Measurements from ENCODE around the gene CTTNBP2NL. TPM values are rescaled to one million over a fixed set of nuclear protein-coding genes. Genes with fewer than 3 reads are reported as not detected.

The CTTNBP2NL gene
- total and polyA plus RNA-seq, 4 donors: 1.7 to 4.4 (median 3.0) TPM

- no peak for DNase-seq (ENCODE audit: low spot score)
- Histone ChIP-seq H3K36me3 (ENCODE audit: control insufficient read depth in 4 of 4, insufficient read depth in 3 of 4, low read depth in 1 of 4, low read length in 3 of 4) (no peaks in the 10 kb centered on the region), H3K9me3 (ENCODE audit: control insufficient read depth in 4 of 4, low read length in 3 of 4) (no peaks in the 10 kb centered on the region), H3K27ac (ENCODE audit: low read depth in 1 of 2, low read length in 2 of 2) (no peak overlapping the region), H3K4me1 (ENCODE audit: control insufficient read depth in 4 of 4, insufficient read depth in 4 of 4, low read length in 3 of 4) (no peaks in the 10 kb centered on the region), H3K4me3 (ENCODE audit: low read depth in 1 of 3, low read length in 3 of 3) (no peak overlapping the region), H3K9ac (ENCODE audit: low read depth in 1 of 2, low read length in 2 of 2) (no peak overlapping the region), H3K27me3 (ENCODE audit: control insufficient read depth in 4 of 4, insufficient read depth in 4 of 4, low read length in 3 of 4) (no peaks in the 10 kb centered on the region)
- 78% methylated on average over 6 of the region's 6 CpGs for WGBS
- TF ChIP-seq GABPA (IDR thresholded peaks at IDR 0.05 in 1 of 2, conservative IDR thresholded peaks at IDR 0.05 in 1 of 2): no peak
- TF ChIP-seq HNF4A (conservative IDR thresholded peaks at IDR 0.05): no peak
- no peak for TF ChIP-seq JUND (IDR thresholded peaks at IDR 0.05)
- TF ChIP-seq TAF1 (conservative IDR thresholded peaks at IDR 0.05): no peak
- TF ChIP-seq FOXA1 (IDR thresholded peaks at IDR 0.05): no peak
- no peak for TF ChIP-seq NR2F2 (IDR thresholded peaks at IDR 0.05)
- TF ChIP-seq, protein P1, sequence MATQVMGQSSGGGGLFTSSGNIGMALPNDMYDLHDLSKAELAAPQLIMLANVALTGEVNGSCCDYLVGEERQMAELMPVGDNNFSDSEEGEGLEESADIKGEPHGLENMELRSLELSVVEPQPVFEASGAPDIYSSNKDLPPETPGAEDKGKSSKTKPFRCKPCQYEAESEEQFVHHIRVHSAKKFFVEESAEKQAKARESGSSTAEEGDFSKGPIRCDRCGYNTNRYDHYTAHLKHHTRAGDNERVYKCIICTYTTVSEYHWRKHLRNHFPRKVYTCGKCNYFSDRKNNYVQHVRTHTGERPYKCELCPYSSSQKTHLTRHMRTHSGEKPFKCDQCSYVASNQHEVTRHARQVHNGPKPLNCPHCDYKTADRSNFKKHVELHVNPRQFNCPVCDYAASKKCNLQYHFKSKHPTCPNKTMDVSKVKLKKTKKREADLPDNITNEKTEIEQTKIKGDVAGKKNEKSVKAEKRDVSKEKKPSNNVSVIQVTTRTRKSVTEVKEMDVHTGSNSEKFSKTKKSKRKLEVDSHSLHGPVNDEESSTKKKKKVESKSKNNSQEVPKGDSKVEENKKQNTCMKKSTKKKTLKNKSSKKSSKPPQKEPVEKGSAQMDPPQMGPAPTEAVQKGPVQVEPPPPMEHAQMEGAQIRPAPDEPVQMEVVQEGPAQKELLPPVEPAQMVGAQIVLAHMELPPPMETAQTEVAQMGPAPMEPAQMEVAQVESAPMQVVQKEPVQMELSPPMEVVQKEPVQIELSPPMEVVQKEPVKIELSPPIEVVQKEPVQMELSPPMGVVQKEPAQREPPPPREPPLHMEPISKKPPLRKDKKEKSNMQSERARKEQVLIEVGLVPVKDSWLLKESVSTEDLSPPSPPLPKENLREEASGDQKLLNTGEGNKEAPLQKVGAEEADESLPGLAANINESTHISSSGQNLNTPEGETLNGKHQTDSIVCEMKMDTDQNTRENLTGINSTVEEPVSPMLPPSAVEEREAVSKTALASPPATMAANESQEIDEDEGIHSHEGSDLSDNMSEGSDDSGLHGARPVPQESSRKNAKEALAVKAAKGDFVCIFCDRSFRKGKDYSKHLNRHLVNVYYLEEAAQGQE (IDR thresholded peaks at IDR 0.05): no peak
- no peak for TF ChIP-seq HNF4G (IDR thresholded peaks at IDR 0.05)
- TF ChIP-seq, protein P2, sequence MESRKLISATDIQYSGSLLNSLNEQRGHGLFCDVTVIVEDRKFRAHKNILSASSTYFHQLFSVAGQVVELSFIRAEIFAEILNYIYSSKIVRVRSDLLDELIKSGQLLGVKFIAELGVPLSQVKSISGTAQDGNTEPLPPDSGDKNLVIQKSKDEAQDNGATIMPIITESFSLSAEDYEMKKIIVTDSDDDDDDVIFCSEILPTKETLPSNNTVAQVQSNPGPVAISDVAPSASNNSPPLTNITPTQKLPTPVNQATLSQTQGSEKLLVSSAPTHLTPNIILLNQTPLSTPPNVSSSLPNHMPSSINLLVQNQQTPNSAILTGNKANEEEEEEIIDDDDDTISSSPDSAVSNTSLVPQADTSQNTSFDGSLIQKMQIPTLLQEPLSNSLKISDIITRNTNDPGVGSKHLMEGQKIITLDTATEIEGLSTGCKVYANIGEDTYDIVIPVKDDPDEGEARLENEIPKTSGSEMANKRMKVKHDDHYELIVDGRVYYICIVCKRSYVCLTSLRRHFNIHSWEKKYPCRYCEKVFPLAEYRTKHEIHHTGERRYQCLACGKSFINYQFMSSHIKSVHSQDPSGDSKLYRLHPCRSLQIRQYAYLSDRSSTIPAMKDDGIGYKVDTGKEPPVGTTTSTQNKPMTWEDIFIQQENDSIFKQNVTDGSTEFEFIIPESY (IDR thresholded peaks at IDR 0.05): no peak
- no peak for TF ChIP-seq RXRA (IDR thresholded peaks at IDR 0.05)
Observed at GRCh38 chr1:112493351-112493750, 97.3 kb downstream of the CTTNBP2NL start.

GRCh38 chr1:112496290-112496689 is 100.3 kb downstream of the CTTNBP2NL start:
- H3K9me3 ChIP-seq (ENCODE audit: control insufficient read depth in 4 of 4, low read length in 3 of 4): no peaks in the 10 kb centered on the region
- no peaks in the 10 kb centered on the region for H3K4me1 ChIP-seq (ENCODE audit: control insufficient read depth in 4 of 4, insufficient read depth in 4 of 4, low read length in 3 of 4)
- H3K9ac ChIP-seq (ENCODE audit: low read depth in 1 of 2, low read length in 2 of 2): no peak overlapping the region
- no peaks in the 10 kb centered on the region for H3K36me3 ChIP-seq (ENCODE audit: control insufficient read depth in 4 of 4, insufficient read depth in 3 of 4, low read depth in 1 of 4, low read length in 3 of 4)
- DNase-seq (ENCODE audit: low spot score): no peak
- 84% methylated on average over 5 of the region's 5 CpGs for WGBS
- H3K4me3 ChIP-seq (ENCODE audit: low read depth in 1 of 3, low read length in 3 of 3): no peak overlapping the region
- no peak overlapping the region for H3K27ac ChIP-seq (ENCODE audit: low read depth in 1 of 2, low read length in 2 of 2)
- peaks cover 0 to 3% (median 1%) of the 10 kb centered on the region in 4 donors for H3K27me3 ChIP-seq (ENCODE audit: control insufficient read depth in 4 of 4, insufficient read depth in 4 of 4, low read length in 3 of 4)
- TF ChIP-seq, protein P3, sequence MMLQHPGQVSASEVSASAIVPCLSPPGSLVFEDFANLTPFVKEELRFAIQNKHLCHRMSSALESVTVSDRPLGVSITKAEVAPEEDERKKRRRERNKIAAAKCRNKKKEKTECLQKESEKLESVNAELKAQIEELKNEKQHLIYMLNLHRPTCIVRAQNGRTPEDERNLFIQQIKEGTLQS (IDR thresholded peaks at IDR 0.05): no peak
- TF ChIP-seq, protein P4, sequence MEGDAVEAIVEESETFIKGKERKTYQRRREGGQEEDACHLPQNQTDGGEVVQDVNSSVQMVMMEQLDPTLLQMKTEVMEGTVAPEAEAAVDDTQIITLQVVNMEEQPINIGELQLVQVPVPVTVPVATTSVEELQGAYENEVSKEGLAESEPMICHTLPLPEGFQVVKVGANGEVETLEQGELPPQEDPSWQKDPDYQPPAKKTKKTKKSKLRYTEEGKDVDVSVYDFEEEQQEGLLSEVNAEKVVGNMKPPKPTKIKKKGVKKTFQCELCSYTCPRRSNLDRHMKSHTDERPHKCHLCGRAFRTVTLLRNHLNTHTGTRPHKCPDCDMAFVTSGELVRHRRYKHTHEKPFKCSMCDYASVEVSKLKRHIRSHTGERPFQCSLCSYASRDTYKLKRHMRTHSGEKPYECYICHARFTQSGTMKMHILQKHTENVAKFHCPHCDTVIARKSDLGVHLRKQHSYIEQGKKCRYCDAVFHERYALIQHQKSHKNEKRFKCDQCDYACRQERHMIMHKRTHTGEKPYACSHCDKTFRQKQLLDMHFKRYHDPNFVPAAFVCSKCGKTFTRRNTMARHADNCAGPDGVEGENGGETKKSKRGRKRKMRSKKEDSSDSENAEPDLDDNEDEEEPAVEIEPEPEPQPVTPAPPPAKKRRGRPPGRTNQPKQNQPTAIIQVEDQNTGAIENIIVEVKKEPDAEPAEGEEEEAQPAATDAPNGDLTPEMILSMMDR (IDR thresholded peaks at IDR 0.05; ENCODE audit: low read depth, low read length, missing input control): no peak
- no peak for TF ChIP-seq HNF4A (conservative IDR thresholded peaks at IDR 0.05)
- TF ChIP-seq, protein P1 (IDR thresholded peaks at IDR 0.05): no peak
- TF ChIP-seq YY1 (IDR thresholded peaks at IDR 0.05): no peak
- no peak for TF ChIP-seq NR2F2 (IDR thresholded peaks at IDR 0.05)
- no peak for TF ChIP-seq HNF4G (IDR thresholded peaks at IDR 0.05)
- no peak for TF ChIP-seq RXRA (IDR thresholded peaks at IDR 0.05)
- no peak for TF ChIP-seq EGR1 (IDR thresholded peaks at IDR 0.05; ENCODE audit: low read depth in 2 of 2)
- no peak for TF ChIP-seq FOXA2 (IDR thresholded peaks at IDR 0.05)
- no peak for TF ChIP-seq TAF1 (conservative IDR thresholded peaks at IDR 0.05)
- TF ChIP-seq, protein P2 (IDR thresholded peaks at IDR 0.05): no peak
- TF ChIP-seq GABPA (IDR thresholded peaks at IDR 0.05 in 1 of 2, conservative IDR thresholded peaks at IDR 0.05 in 1 of 2): no peak
- TF ChIP-seq SP1 (IDR thresholded peaks at IDR 0.05): no peak
- no peak for TF ChIP-seq RAD21 (IDR thresholded peaks at IDR 0.05)
- TF ChIP-seq, protein P5, sequence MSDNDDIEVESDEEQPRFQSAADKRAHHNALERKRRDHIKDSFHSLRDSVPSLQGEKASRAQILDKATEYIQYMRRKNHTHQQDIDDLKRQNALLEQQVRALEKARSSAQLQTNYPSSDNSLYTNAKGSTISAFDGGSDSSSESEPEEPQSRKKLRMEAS (IDR thresholded peaks at IDR 0.05): no peak
